Chondrocyte (in vitro differentiated cells): ENCODE results near the gene HIVEP1. TPM values are rescaled to one million over a fixed set of nuclear protein-coding genes. Genes with fewer than 3 reads are reported as not detected.
A peak's percentile ranks its signal among the peaks of the same experiment; 100 is the strongest.

Experiments
- DNase-seq: peaks from one replicate; pipeline ENCODE4 v3.0.0; 2021; ENCODE audit warnings: mixed read lengths, low spot score
- H3K27ac Mint-ChIP-seq: one replicate; pipeline ENCODE4 v1.8.0; 2021; ENCODE audit warnings: mild to moderate bottlenecking, moderate library complexity, mixed read lengths; ENCODE audit not compliant: unreplicated experiment
- H3K27me3 Mint-ChIP-seq: 2 replicates; pipeline ENCODE4 v1.8.0; 2021; ENCODE audit warnings: low read depth, mixed read lengths
- H3K36me3 Mint-ChIP-seq: 2 replicates; pipeline ENCODE4 v1.8.0; 2021; ENCODE audit warnings: low read depth, mixed read lengths
- H3K4me1 Mint-ChIP-seq: 2 replicates; pipeline ENCODE4 v1.8.0; 2021; ENCODE audit warnings: low read depth, mild to moderate bottlenecking, mixed read lengths
- H3K4me3 Mint-ChIP-seq: one replicate; pipeline ENCODE4 v1.8.0; 2021; ENCODE audit warnings: mild to moderate bottlenecking, moderate library complexity, mixed read lengths; ENCODE audit not compliant: unreplicated experiment
- H3K9me3 Mint-ChIP-seq: 2 replicates; pipeline ENCODE4 v1.8.0; 2021; ENCODE audit warnings: low read depth, mixed read lengths
- CTCF ChIP-seq: fragments of 200-600 bp; sonication (generic); IDR thresholded peaks from 2 replicates; pipeline ENCODE4 v1.5.0; 2021; ENCODE audit warnings: antibody characterized with exemption, mild to moderate bottlenecking, moderate library complexity
- total RNA-seq: library from RNA; stranded (reverse); gene quantifications from 3 replicates; pipeline ENCODE4 v1.2.1, GENCODE V29; 2021

Gene HIVEP1
- total RNA-seq, 1 donor from 2014 or later, result 49.7 TPM

GRCh38 chr6:12110523-12111362, 98.6 kb downstream of the HIVEP1 start:
- H3K27me3 Mint-ChIP-seq, result no peaks in the 10 kb centered on the region
- no peak for TF ChIP-seq CTCF
- H3K4me1 Mint-ChIP-seq, result peaks cover 26% of the 10 kb centered on the region
- no peaks in the 10 kb centered on the region for H3K9me3 Mint-ChIP-seq
- DNase-seq, result no peak
- peaks cover 11% of the 10 kb centered on the region for H3K36me3 Mint-ChIP-seq
- no peak overlapping the region for H3K4me3 Mint-ChIP-seq
- H3K27ac Mint-ChIP-seq, result no peak overlapping the region

GRCh38 chr6:12111363-12111670, 99.2 kb downstream of the HIVEP1 start:
- H3K4me3 Mint-ChIP-seq, result no peak overlapping the region
- no peak for TF ChIP-seq CTCF
- H3K27me3 Mint-ChIP-seq, result no peaks in the 10 kb centered on the region
- peaks cover 11% of the 10 kb centered on the region for H3K36me3 Mint-ChIP-seq
- peaks cover 27% of the 10 kb centered on the region for H3K4me1 Mint-ChIP-seq
- DNase-seq, result no peak
- no peaks in the 10 kb centered on the region for H3K9me3 Mint-ChIP-seq
- no peak overlapping the region for H3K27ac Mint-ChIP-seq

GRCh38 chr6:12112540-12113189, 100.6 kb downstream of the HIVEP1 start:
- Mint-ChIP-seq H3K27ac (peak overlapping the region; percentile 73), H3K4me1 (peaks cover 27% of the 10 kb centered on the region)
- TF ChIP-seq CTCF, result no peak

GRCh38 chr6:12113190-12113577, 101.1 kb downstream of the HIVEP1 start:
- Mint-ChIP-seq H3K4me1 (peaks cover 27% of the 10 kb centered on the region), H3K27ac (peak overlapping the region; percentile 73), H3K4me3 (no peak overlapping the region), H3K27me3 (no peaks in the 10 kb centered on the region), H3K36me3 (peaks cover 18% of the 10 kb centered on the region), H3K9me3 (peaks cover 5% of the 10 kb centered on the region)
- TF ChIP-seq CTCF, result no peak
- no peak for DNase-seq

More at GRCh38 chr6:12112540-12113189, 100.6 kb downstream of the HIVEP1 start:
- peaks cover 18% of the 10 kb centered on the region for H3K36me3 Mint-ChIP-seq
- DNase-seq, result no peak
- peaks cover 5% of the 10 kb centered on the region for H3K9me3 Mint-ChIP-seq
- H3K4me3 Mint-ChIP-seq, result no peak overlapping the region
- no peaks in the 10 kb centered on the region for H3K27me3 Mint-ChIP-seq

- H3K4me1 Mint-ChIP-seq, result peaks cover 27% of the 10 kb centered on the region
- H3K36me3 Mint-ChIP-seq, result peaks cover 18% of the 10 kb centered on the region
- H3K9me3 Mint-ChIP-seq, result peaks cover 7% of the 10 kb centered on the region
- DNase-seq, result no peak
- H3K27me3 Mint-ChIP-seq, result no peaks in the 10 kb centered on the region
- peak overlapping the region; percentile 72 for H3K27ac Mint-ChIP-seq
- TF ChIP-seq CTCF, result no peak
- no peak overlapping the region for H3K4me3 Mint-ChIP-seq
Measured at GRCh38 chr6:12114055-12114503, 102.0 kb downstream of the HIVEP1 start.
